Spleen (tissue), 7 donors: ENCODE data around the gene FADS3.

Experiments used
- CTCF ChIP-seq, 11 experiments: fragments of 200-600 bp in 7 of 11; fragments of 450-650 bp in 4 of 11; sonication (generic) in 4 of 11; IDR thresholded peaks in 8 of 11; conservative IDR thresholded peaks in 3 of 11; 1 replicate in 7 of 11; 2 replicates in 4 of 11; pipeline versions ENCODE4 v1.4.0 to v1.8.0; 2016 to 2021; ENCODE audit warnings: antibody characterized with exemption in 11 of 11, inconsistent platforms in 4 of 11, mild to moderate bottlenecking in 1 of 11
- POLR2A ChIP-seq, 3 donors: fragments of 450-650 bp; IDR thresholded peaks; one replicate each; pipeline ENCODE4 v1.5.1; 2017; ENCODE audit warnings: antibody characterized with exemption in 3 of 3, mild to moderate bottlenecking in 1 of 3
- donor health status: DM: no; HTN: no; CAD: no; lungs with moderate emphysema.
- donor health status: DM: no; HTN: no; CAD: no.
- donor health status: DM: no; HTN: no; CAD: no.

GRCh38 chr11:61837411-61838005 is 53.8 kb downstream of the FADS3 start:
- TF ChIP-seq POLR2A (IDR thresholded peaks at IDR 0.05) (no peak), CTCF (IDR thresholded peaks at IDR 0.05 in 8 of 11, conservative IDR thresholded peaks at IDR 0.05 in 3 of 11) (no peak)
